Left ventricle myocardium superior (tissue), 1 donor: ENCODE results near the gene MTERF2. TPM values are rescaled to one million over a fixed set of nuclear protein-coding genes. Genes with fewer than 3 reads are reported as not detected.
"Not testable (repeated sequence)": the region's sequence is repeated elsewhere in the genome, so short reads cannot be mapped to it uniquely, and the experiment has no call there.

Experiments used
- ATAC-seq: fragments of 200-7000 bp; cut with Tn5 transposase; one replicate; pipeline ENCODE4 v1.9.1; 2020; ENCODE audit warnings: mild to moderate bottlenecking, moderate library complexity
- DNase-seq: peaks from one replicate; pipeline ENCODE4 v3.0.0-alpha.2; 2020
- intact Hi-C: fragments of 100-400 bp; cut with micrococcal nuclease; formaldehyde crosslinking; loops from one replicate; pipeline ENCODE4 v1.11.0; 2022
- long read RNA-seq: library from polyadenylated mRNA; unstranded; transcript quantifications from one replicate; pipeline ENCODE4 v2.0.0, GENCODE V29; 2021
- total RNA-seq: library from RNA; stranded (reverse); fragmentation: NEBNext Ultra II Directional; extraction: Animal tissue kit (Norgen Biotek cat#: 25700); gene quantifications from one replicate; pipeline ENCODE4 v1.2.1, GENCODE V29; 2021
- donor health status: DM: no; HTN: yes; CAD: no; lungs with severe emphysema.

MTERF2 gene, protein sequence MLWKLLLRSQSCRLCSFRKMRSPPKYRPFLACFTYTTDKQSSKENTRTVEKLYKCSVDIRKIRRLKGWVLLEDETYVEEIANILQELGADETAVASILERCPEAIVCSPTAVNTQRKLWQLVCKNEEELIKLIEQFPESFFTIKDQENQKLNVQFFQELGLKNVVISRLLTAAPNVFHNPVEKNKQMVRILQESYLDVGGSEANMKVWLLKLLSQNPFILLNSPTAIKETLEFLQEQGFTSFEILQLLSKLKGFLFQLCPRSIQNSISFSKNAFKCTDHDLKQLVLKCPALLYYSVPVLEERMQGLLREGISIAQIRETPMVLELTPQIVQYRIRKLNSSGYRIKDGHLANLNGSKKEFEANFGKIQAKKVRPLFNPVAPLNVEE
- total RNA-seq = 36.8 TPM
- long read RNA-seq, transcript MTERF2-202 (3 exons, 1,763 nt) = minor isoform, 5 of 46 reads
- long read RNA-seq, transcript MTERF2-207 (2 exons, 3,235 nt) = minor isoform, 7 of 46 reads
- long read RNA-seq, transcript MTERF2-201 (3 exons, 1,790 nt) = major isoform, 31 of 46 reads
- long read RNA-seq, partial matches to known transcripts = 1 of 46 reads
- long read RNA-seq, other reads (novel, unspliced or antisense) = 0 of 46 reads

DNA sequence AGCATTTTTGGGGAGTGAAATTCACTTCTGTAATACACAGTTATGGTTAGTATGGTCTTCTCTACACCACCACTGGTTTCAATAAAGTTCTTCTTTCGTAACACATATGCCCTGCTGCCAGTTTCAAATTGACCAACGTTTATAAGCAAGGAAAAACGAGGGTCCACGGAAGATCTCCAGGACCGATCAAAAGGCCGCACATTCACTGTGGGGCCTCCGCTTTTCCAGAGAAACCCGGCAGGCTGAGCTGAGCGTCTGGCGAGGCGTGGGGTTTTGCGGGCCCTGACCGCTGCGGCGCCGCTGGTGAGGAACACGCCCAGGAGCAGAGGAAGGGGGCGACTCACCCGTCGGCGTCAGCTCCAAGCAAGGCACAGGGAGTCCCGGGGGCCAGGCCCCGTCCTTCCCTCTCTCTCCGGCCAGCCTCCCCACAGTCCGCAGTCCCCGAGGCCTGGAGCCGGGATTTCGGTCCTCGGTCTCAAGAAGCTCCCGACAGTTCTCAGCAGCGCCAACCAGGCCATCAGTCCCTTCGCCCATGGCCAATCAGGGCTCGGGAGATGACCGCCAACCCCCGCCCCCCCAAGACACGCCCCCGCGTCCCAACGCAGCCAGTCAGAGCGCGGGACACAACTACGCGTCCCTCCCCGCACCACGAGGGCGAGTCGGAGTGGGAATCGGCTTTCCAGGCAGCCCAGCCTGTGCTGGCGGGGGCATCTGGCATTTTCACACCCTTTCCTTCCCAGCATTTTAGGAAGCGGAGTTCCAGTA is at the start of gene MTERF2:
MTERF2 (minus strand) TSS at position 522 of the 765 bp plus-strand sequence. CDS start 8,432 bp downstream, outside the sequence.
- ATAC-seq = peak; percentile 99
- peak; percentile 95 for DNase-seq
- intact Hi-C loops = no loop called here

DNA sequence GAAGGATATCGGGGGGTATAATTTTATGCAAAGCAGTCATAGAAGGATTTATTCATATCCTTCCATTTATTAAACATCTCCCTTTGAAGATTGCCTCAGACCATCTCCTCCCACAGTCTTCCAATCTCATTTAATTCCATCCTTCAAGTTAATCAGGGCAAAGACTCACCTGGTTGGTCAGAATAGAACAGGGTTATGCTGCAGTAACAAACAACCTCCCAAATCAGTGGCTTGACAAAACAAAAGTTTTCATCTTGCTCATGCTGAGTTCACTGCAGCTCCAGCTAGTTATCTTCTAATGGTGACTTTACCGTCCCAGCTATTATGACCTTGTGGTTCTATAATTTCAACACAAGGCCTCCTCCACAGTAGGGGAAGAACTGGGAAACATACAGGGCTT is 48.8 kb upstream of the MTERF2 start:
- DNase-seq (no peak), ATAC-seq (no peak)
- intact Hi-C loops = no loop called here

DNA sequence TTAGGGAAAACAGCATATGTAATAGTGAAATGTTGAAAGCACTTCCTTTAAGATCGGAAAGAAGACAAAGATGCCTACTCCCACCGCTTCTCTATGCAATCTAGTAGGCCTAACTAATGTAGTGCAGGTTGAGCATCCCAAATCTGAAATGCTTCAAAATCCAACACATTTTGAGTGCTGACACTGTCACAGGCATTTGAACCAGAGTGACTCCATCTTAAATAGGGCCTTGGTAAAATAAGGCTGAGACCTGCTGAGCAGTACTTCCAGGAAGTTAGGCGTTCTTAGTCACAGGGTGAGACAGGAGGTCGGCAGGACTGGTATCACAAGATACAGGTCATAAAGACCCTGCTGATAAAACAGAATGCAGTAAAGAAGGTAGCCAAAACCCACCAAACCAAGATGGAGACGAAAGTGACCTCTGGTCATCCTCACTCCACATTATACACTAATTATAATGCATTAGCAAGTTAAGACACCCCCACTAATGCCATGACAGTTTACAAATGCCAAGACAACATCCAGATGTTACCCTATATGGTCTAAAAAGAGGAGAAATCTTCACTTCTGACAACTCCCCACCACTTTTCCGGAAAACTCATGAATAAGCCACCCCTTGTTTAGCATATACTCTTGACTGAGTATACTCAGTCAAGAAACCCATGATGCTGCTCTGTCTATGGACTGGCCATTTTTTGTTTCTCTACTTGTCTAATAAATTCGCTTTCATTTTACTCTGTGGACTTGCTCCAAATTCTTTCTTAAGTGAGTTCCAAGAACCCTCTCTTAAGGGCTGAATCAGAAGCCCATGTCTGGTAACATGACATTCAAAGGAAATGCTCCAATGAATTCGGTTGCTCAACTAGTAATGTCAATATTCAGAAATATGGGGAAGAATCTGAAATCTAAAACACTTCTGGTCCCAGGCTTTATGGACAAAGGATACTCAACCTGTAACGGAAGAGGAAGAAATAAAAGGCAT is 47.1 kb upstream of the MTERF2 start:
- intact Hi-C loops = no loop called here
- ATAC-seq (no peak), DNase-seq (no peak)

DNA sequence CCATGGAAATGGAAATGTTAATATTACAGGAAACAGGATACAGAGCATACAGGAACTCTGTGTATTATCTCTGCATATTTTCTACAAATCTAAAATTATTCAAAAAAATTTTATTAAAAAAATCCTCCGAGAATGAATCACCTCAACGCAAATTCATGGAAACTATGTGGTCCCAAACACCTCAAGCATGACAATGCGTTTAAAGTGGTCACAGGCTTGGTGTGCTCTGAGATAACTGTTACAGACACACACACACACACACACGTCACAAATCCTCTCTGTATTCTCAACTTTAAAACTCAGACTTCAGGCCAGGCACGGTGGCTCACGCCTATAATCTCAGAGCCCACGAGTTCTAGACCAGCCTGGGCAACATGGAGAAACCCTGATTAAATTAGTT is 45.3 kb upstream of the MTERF2 start:
- intact Hi-C loops = no loop called here

DNA sequence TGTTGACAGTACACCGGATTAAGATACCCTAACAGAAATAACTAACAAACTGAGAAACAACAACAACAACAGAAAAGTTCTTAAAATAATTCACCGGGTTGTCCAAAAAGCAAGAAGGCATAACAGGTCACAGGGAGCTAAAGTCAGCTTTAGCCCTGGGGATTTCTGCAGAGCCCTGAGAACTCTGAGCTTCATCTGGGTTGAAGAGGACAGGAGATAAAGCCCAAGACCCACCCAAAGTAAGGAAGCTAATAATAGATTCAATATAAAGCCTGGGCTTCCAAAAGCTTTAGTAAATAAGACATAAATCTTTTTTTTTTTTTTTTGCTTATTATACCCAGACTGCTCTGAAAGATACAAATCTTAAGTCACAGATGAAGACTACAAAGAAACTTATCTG is 44.1 kb upstream of the MTERF2 start:
- ATAC-seq (no peak), DNase-seq (no peak)
- intact Hi-C loops = no loop called here

More for the DNA sequence above, 45.3 kb upstream of the MTERF2 start:
- no peak for DNase-seq
- no peak for ATAC-seq

DNA sequence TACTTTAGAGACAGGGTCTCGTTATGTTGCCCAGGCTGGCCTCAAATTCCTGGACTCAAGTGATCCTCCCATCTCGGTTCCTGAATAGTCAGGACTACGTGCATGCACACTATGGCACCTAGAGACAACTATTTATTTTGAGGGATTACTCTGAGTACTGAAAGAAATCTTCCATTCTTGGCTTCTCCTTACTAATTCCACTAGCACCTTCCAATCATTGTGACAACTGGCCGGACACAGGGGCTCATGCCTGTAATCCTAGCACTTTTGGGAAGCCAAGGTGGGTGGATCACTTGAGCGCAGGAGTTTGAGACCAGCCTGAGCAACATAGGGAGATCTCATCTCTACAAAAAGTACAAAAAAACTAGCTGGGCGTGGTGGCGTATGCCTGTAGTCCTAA is 42.1 kb upstream of the MTERF2 start:
- intact Hi-C loops = no loop called here

DNA sequence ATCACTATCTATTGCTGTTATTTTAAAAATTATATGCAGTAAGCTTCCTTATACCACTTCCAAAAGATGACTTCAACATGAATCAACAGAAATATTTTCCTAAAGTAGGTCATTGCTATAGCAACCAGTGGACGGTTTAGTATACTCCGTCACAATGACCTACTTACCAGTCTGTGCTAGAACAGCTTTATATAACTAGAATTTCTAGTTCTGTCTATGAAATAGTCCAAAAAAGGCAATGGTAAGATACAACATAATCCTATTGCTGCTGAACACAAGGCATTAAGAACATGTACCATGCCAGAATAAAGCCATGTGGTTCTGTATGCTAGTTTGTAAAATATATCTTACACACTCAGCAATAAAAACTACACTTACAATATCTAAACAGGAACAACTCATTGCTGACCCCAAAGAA is 40.7 kb upstream of the MTERF2 start:
- no peak for DNase-seq
- ATAC-seq = peak; percentile 94
- intact Hi-C loops = no loop called here

More for the DNA sequence above, 42.1 kb upstream of the MTERF2 start:
- no peak for DNase-seq
- ATAC-seq = no peak

- ATAC-seq (peak; percentile 35), DNase-seq (no peak)
- intact Hi-C loops = no loop called here
Observed at GRCh38 chr12:107026806-107027635, 40.1 kb upstream of the MTERF2 start.

GRCh38 chr12:107026356-107026755 is 39.4 kb upstream of the MTERF2 start:
- ATAC-seq, intact Hi-C loops, DNase-seq: not testable (repeated sequence)

DNA sequence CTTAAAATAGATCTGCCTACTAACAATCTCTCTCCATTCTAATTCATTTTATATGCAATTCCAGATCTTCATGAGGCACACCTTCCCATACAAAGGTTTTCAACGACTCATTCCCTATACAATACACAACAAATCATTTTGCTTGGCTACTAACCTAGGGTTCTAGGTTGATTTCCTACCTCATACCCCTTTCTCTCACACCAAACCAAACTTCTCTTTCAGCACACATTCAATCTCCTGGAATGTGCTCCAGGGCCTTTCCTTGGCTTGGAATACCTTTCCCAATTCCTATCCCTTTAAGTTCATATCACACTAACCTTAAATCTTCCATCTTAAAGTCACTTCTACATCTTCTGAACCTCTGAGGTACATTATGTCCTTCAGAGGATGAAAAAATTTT is 38.7 kb upstream of the MTERF2 start:
- DNase-seq = no peak
- no peak for ATAC-seq
- intact Hi-C loops = no loop called here

DNA sequence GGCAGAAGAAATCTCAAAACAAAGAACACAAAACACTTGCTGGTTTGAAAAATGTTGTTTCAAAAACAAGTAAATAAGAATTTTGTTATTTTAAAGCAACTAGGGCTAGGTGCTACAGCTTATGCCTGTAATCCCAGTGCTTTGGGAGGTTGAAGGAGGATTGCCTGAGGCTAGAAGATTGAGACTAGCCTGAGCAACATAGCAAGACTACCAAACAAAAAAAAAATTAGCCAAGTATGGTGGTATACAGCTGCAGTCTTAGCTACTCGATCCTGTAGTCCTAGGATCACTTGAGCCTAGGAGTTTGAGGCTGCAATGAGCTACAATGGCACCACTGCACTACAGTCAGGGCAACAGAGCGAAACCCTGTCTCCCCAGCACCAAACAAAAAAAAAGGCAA is 32.6 kb upstream of the MTERF2 start:
- intact Hi-C loops = no loop called here
- ATAC-seq (no peak), DNase-seq (no peak)

DNA sequence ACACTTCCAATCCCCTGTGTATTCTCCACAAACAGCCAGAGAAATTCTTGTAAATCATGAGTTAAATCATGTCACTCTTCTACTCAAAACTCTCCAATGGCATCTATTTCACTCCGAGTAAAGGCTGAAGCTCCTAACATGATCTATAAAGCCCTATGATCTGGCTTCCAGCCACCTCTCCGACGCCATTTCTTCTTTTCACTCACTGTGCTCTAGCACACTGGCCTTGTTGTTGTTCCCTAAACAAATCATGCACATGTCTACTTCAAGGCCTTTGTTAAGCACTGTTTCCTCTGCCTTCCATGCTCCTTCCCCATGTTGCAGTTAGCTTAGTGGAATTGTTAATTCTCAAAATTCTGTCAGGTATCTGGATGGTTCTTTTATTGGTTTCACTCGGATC is 30.1 kb upstream of the MTERF2 start:
- ATAC-seq (no peak), DNase-seq (no peak)
- intact Hi-C loops = no loop called here

- intact Hi-C loops = no loop called here
- ATAC-seq (peak; percentile 58), DNase-seq (no peak)
Observed at GRCh38 chr12:107014055-107014454, 27.1 kb upstream of the MTERF2 start.

GRCh38 chr12:107012736-107013425 is 25.9 kb upstream of the MTERF2 start:
- intact Hi-C loops = no loop called here
- no peak for DNase-seq
- no peak for ATAC-seq

GRCh38 chr12:107011519-107011918 is 24.6 kb upstream of the MTERF2 start:
- intact Hi-C loops = no loop called here
- ATAC-seq = no peak
- no peak for DNase-seq

- intact Hi-C loops = no loop called here
- DNase-seq (no peak), ATAC-seq (no peak)
Observed at GRCh38 chr12:107007411-107007810, 20.5 kb upstream of the MTERF2 start.

- DNase-seq, ATAC-seq, intact Hi-C loops: not testable (repeated sequence)
Observed at GRCh38 chr12:107002665-107003064, 15.7 kb upstream of the MTERF2 start.
